A549 (cell line): ENCODE data around the gene SH3RF3. TPM values are rescaled to one million over a fixed set of nuclear protein-coding genes. Genes with fewer than 3 reads are reported as not detected.

Experiments used
- ATAC-seq, 2 experiments: fragments of 200-7000 bp in 1 of 2; fragments of >200 bp in 1 of 2; cut with Nextera tagmentation in 1 of 2; cut with Tn5 transposase in 1 of 2; 3 replicates each; pipeline versions ENCODE4 v1.8.0 to v1.9.1; 2018 to 2020; ENCODE audit warnings: mild to moderate bottlenecking in 1 of 2, moderate library complexity in 1 of 2
- CTCF ChIA-PET: fragments of 300-600 bp; sonication (Branson Sonifier 250); formaldehyde crosslinking; extraction: SDS; loops from one replicate; lab custom pipeline; 2021; ENCODE audit warnings: antibody characterized with exemption, inconsistent platforms; lab: Yijun Ruan, JAX
- POLR2A ChIA-PET: fragments of 350-600 bp; formaldehyde crosslinking; extraction: SDS; loops from one replicate; lab custom pipeline; 2021; ENCODE audit warnings: antibody characterized with exemption, inconsistent platforms; lab: Yijun Ruan, JAX
- DNase-seq, 2 experiments: peaks; one replicate each; pipeline versions ENCODE4 v3.0.0 to v3.0.0-alpha.2; 2011 to 2016; ENCODE audit warnings: low read depth in 1 of 2, low spot score in 1 of 2
- FAIRE-seq: peaks from 2 replicates; lab custom pipeline; 2011; peaks lifted over from hg19 to GRCh38; lab: Jason Lieb, UNC
- H3K27ac ChIP-seq, 2 experiments: fragments of >200 bp; sonication (Bioruptor Twin); formaldehyde crosslinking; 3 replicates each; pipeline ENCODE4 v1.5.1; 2016 to 2017
- H3K4me1 ChIP-seq: fragments of >200 bp; sonication (Bioruptor Twin); formaldehyde crosslinking; 3 replicates; pipeline ENCODE4 v1.6.1; 2016
- H3K4me2 ChIP-seq: fragments of >200 bp; sonication (Bioruptor Twin); formaldehyde crosslinking; 3 replicates; pipeline ENCODE4 v1.6.1; 2016
- H3K4me3 ChIP-seq: fragments of >200 bp; sonication (Bioruptor Twin); formaldehyde crosslinking; 3 replicates; pipeline ENCODE4 v1.5.1; 2016
- H3K9me3 ChIP-seq: fragments of >200 bp; sonication (Bioruptor Twin); formaldehyde crosslinking; 3 replicates; pipeline ENCODE4 v1.6.1; 2016
- CBX2 ChIP-seq: fragments of 200-600 bp; sonication (generic); IDR thresholded peaks from 2 replicates; pipeline ENCODE4 v1.6.1; 2016; ENCODE audit warnings: low read depth, mild to moderate bottlenecking, borderline replicate concordance
- CBX8 ChIP-seq: fragments of 200-600 bp; sonication (generic); IDR thresholded peaks from 2 replicates; pipeline ENCODE4 v1.6.1; 2016
- CHD4 ChIP-seq: fragments of 200-600 bp; sonication (generic); IDR thresholded peaks from 2 replicates; pipeline ENCODE4 v1.6.1; 2016; ENCODE audit warnings: antibody characterized with exemption, mild to moderate bottlenecking, borderline replicate concordance
- CTCF ChIP-seq: fragments of >200 bp; sonication (Bioruptor Twin); formaldehyde crosslinking; IDR thresholded peaks from 3 replicates; pipeline ENCODE4 v1.5.1; 2016
- EP300 ChIP-seq, 2 experiments: fragments of >200 bp; sonication (Bioruptor Twin); formaldehyde crosslinking; IDR thresholded peaks; 2 replicates in 1 of 2; 3 replicates in 1 of 2; pipeline ENCODE4 v1.6.1; 2016 to 2017
- ESRRA ChIP-seq: fragments of 150-350 bp; IDR thresholded peaks from 2 replicates; pipeline ENCODE4 v1.6.1; 2014; ENCODE audit warnings: mild to moderate bottlenecking, low read length, borderline replicate concordance
- GATA3 ChIP-seq: IDR thresholded peaks from 2 replicates; pipeline ENCODE4 v1.6.1; 2012; ENCODE audit warnings: borderline replicate concordance
- HOXB5 ChIP-seq: fragments of 250-450 bp; sonication (Bioruptor Pico); IDR thresholded peaks from 2 replicates; pipeline ENCODE4 v1.5.0; 2020; ENCODE audit warnings: mild to moderate bottlenecking, moderate library complexity
- JUNB ChIP-seq: fragments of >200 bp; sonication (Bioruptor Twin); formaldehyde crosslinking; IDR thresholded peaks from 2 replicates; pipeline ENCODE4 v1.6.1; 2016
- NFE2L2 ChIP-seq: fragments of 150-350 bp; conservative IDR thresholded peaks from 2 replicates; pipeline ENCODE4 v1.6.1; 2014; ENCODE audit warnings: low read length
- NR3C1 ChIP-seq: fragments of >200 bp; sonication (Bioruptor Twin); formaldehyde crosslinking; IDR thresholded peaks from 3 replicates; pipeline ENCODE4 v1.6.1; 2017
- POLR2AphosphoS2 ChIP-seq: conservative IDR thresholded peaks from 2 replicates; pipeline ENCODE4 v1.6.1; 2012; ENCODE audit warnings: low read length, improper control_type of control experiment, inconsistent platforms
- RAD21 ChIP-seq, 2 experiments: fragments of >200 bp in 1 of 2; sonication (Bioruptor Twin) in 1 of 2; formaldehyde crosslinking in 1 of 2; IDR thresholded peaks in 1 of 2; conservative IDR thresholded peaks in 1 of 2; 2 replicates in 1 of 2; 3 replicates in 1 of 2; pipeline ENCODE4 v1.6.1; 2012 to 2018; ENCODE audit warnings: inconsistent platforms in 1 of 2
- RARB ChIP-seq: fragments of 250-450 bp; sonication (Bioruptor Pico); IDR thresholded peaks from 2 replicates; pipeline ENCODE4 v1.8.0; 2021; ENCODE audit warnings: mild to moderate bottlenecking, moderate library complexity
- RCOR1 ChIP-seq: fragments of 150-350 bp; IDR thresholded peaks from 2 replicates; pipeline ENCODE4 v1.6.1; 2014; ENCODE audit warnings: antibody characterized with exemption, low read length, low read depth
- RFX5 ChIP-seq: fragments of 450-650 bp; IDR thresholded peaks from 2 replicates; pipeline ENCODE4 v1.7.1; 2014; ENCODE audit warnings: antibody characterized with exemption, mild to moderate bottlenecking, moderate library complexity
- SREBF2 ChIP-seq: fragments of 450-650 bp; IDR thresholded peaks from 2 replicates; pipeline ENCODE4 v1.6.1; 2014; ENCODE audit warnings: mild to moderate bottlenecking, moderate library complexity
- TP53 ChIP-seq: fragments of 250-450 bp; sonication (Bioruptor Pico); IDR thresholded peaks from 2 replicates; pipeline ENCODE4 v1.5.0; 2021; ENCODE audit warnings: mild to moderate bottlenecking, moderate library complexity
- ZSCAN20 ChIP-seq: fragments of 250-450 bp; sonication (Bioruptor Pico); IDR thresholded peaks from 2 replicates; pipeline ENCODE4 v1.8.0; 2022; ENCODE audit warnings: mild to moderate bottlenecking, moderate library complexity
- WGBS: methylation state at CpG from one replicate; pipeline ENCODE4 v1.1.6; 2017; ENCODE audit errors: missing lambda C conversion rate; 5-methylcytosine and 5-hydroxymethylcytosine counted together
- polyA plus RNA-seq, 4 experiments: library from polyadenylated mRNA; depleted of rRNA in 3 of 4; stranded (reverse); fragments of >200 nt; fragmentation: RNase III in 1 of 4; extraction: RNeasy Plus Mini Kit Qiagen cat#74134 plus additional on column Dnase treatment in 1 of 4; gene quantifications; 2 replicates in 3 of 4; 3 replicates in 1 of 4; pipeline ENCODE4 v1.2.3, GENCODE V29; 2011 to 2017
- TF ChIP-seq, protein P1 (sequence below): fragments of >200 bp; sonication (Bioruptor Twin); formaldehyde crosslinking; IDR thresholded peaks from 3 replicates; pipeline ENCODE4 v1.6.1; 2016
- TF ChIP-seq, protein P2 (sequence below): fragments of 450-650 bp; IDR thresholded peaks from 2 replicates; pipeline ENCODE4 v1.6.1; 2014; ENCODE audit warnings: antibody characterized with exemption
- TF ChIP-seq, protein P3 (sequence below): IDR thresholded peaks from 2 replicates; pipeline ENCODE4 v1.6.1; 2012

The SH3RF3 gene
- polyA plus RNA-seq, 2 of the 4 experiments (the other 2 are of a cell fraction), result 0.04 to 0.21 TPM

DNA sequence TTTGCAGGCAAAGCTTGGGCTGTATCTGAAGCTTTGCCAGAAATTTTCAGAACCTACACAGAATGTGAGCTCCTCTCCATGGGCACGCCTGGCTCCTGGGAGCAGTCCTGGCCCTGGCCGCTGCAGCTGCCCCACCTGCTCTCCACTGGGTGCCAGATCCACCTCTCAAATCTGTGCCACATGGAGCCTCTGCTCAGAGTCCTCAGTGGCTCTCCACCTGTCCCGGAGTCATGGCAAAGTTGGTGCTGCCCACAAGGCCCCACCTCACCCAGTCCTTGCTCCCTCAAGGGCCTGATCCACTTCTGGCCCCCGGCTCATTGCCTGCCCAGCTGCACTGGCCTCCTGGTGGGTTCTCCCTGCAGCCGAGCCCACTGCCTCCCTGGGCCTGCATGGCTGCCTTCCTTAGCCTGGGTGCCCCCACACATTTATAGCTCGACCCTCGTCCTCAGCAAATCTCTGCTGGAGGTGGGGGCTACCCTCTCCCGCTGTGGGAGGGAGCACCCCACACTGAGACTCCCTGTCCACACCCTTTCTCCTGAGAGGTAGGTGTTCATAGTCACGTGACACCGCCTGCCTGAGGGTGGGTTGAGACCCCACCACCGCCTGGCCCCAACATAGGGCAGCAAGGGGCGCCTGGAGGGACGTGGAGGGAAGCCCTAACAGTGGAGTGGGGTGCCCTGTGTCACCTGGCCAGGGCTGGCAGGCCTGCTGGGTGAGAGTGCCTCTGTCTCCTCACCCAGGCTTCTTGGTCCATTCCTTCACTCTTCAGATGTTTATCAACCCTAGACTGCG lies 224.1 kb downstream of the SH3RF3 start:
- Histone ChIP-seq H3K4me1 (no peaks in the 10 kb centered on the region), H3K4me2 (no peak overlapping the region), H3K9me3 (no peaks in the 10 kb centered on the region; the same call in 1 of the 3 replicates), H3K27ac (no peak overlapping the region), H3K4me3 (no peak overlapping the region)
- CTCF ChIA-PET, result no interaction called here
- POLR2A ChIA-PET, result no interaction called here
- 37% methylated on average over 11 of the region's 14 CpGs for WGBS
- FAIRE-seq (no peak), ATAC-seq (no peak), DNase-seq (no peak)
- TF ChIP-seq, protein P1, sequence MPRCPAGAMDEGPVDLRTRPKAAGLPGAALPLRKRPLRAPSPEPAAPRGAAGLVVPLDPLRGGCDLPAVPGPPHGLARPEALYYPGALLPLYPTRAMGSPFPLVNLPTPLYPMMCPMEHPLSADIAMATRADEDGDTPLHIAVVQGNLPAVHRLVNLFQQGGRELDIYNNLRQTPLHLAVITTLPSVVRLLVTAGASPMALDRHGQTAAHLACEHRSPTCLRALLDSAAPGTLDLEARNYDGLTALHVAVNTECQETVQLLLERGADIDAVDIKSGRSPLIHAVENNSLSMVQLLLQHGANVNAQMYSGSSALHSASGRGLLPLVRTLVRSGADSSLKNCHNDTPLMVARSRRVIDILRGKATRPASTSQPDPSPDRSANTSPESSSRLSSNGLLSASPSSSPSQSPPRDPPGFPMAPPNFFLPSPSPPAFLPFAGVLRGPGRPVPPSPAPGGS, result no peak
- no peak for TF ChIP-seq JUNB
- TF ChIP-seq, protein P2, sequence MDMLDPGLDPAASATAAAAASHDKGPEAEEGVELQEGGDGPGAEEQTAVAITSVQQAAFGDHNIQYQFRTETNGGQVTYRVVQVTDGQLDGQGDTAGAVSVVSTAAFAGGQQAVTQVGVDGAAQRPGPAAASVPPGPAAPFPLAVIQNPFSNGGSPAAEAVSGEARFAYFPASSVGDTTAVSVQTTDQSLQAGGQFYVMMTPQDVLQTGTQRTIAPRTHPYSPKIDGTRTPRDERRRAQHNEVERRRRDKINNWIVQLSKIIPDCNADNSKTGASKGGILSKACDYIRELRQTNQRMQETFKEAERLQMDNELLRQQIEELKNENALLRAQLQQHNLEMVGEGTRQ, result peak; percentile 20; the same call in 1 of the 2 replicates

DNA sequence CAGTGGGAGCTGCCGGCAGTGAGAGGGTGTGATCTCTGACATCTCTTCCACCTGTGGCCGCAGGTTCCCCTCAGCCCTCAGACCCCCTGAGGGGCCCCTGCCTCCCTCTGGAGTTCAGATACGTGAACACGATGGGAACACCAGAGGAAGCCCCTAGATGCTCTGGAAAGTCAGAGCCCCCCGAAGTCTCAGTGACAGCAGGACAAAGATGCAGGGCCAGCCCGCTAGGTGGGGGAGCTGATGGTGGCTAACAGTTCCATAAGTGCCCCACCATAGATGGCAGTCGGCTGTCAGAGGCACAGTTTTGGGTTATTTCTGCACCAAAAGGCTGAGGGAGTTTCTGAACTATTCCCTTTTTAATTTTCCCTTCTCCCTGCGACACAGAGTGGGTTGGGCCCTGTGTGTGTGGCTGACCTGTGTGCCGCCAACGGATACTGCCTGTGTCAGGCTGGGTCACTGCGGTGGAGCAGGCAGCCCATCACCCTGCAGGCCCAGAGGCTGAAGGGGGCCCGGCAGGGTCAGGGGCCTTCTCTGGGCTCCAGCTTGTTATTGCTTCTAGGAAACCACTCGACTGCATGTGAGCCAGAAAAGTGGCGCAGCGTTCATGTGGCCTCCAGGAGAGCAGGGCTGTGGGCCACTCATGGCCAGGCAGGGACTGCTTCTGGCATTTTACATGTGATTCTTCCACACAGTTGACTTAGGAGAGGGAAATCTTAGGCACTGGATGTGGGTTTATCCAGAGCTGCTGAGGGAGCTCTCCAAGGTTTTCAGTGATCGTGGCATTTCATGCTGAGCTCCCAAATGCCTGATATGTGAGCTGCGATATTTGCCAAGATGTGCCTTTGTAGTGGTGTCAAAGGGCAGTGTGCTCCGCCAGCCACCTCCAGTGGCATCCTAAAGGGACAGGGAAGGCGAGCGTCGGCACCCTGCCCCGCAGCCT lies 225.1 kb downstream of the SH3RF3 start:
- FAIRE-seq (no peak), DNase-seq (no peak), ATAC-seq (no peak)
- POLR2A ChIA-PET, result no interaction called here
- no peak for TF ChIP-seq RFX5
- TF ChIP-seq, protein P3, sequence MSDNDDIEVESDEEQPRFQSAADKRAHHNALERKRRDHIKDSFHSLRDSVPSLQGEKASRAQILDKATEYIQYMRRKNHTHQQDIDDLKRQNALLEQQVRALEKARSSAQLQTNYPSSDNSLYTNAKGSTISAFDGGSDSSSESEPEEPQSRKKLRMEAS, result no peak
- no peak for TF ChIP-seq ESRRA
- no peak for TF ChIP-seq TP53 (CRISPR knock-in tag)
- TF ChIP-seq RCOR1, result no peak
- TF ChIP-seq RARB, result no peak
- no peak for TF ChIP-seq CBX8
- TF ChIP-seq CBX2, result no peak
- TF ChIP-seq HOXB5 (CRISPR knock-in tag), result no peak
- no peak for TF ChIP-seq ZSCAN20 (CRISPR knock-in tag)
- TF ChIP-seq NR3C1, result no peak
- 55% methylated on average over 18 of the region's 22 CpGs for WGBS
- H3K4me3 ChIP-seq, result no peak overlapping the region
- H3K9me3 ChIP-seq, result peaks cover 3% of the 10 kb centered on the region; the same call in 2 of the 3 replicates
- CTCF ChIA-PET, result no interaction called here
- H3K27ac ChIP-seq, result no peak overlapping the region
- no peak overlapping the region for H3K4me2 ChIP-seq
- H3K4me1 ChIP-seq, result no peaks in the 10 kb centered on the region

DNA sequence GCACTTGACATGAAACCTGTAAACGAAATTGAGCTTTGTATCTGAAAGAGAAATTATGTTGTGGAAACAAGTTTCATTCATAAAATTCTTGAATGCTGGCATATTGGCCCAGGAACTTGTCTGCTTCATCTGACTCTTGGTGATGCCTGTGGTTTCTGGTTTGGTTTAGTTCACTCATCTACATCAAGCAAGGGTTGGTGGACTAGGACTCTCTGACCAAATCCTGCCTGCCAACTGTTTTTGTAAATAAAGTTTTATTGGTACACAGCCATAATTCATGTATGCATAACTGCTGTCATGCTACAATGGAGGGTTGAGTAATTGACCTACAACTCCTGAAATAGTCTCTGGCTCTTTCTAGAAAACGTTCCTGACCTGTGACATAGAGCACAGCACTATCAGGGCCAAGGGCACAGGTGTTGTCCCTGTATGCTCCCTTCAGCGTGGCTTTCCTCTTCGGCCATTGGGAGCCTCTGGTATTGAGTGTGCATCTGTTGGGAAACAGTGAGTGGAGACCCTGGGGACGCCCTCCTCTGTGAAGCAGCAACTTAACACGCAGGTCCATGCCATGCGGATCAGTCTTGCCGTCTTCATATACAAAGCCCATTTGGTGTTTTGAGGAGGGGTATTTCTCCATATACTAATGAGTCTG lies 226.3 kb downstream of the SH3RF3 start:
- no peak for TF ChIP-seq CHD4
- TF ChIP-seq CTCF, result no peak
- no peak for TF ChIP-seq RAD21 (conservative IDR thresholded peaks at IDR 0.05 in 1 of 2, IDR thresholded peaks at IDR 0.05 in 1 of 2)
- no peak for TF ChIP-seq GATA3
- no peak for TF ChIP-seq SREBF2
- TF ChIP-seq CBX2, result no peak
- no peak for TF ChIP-seq POLR2AphosphoS2
- TF ChIP-seq CBX8, result no peak
- TF ChIP-seq NFE2L2, result no peak
- no peak for TF ChIP-seq EP300 (IDR thresholded peaks at IDR 0.05)
- Histone ChIP-seq H3K9me3 (peaks cover 3% of the 10 kb centered on the region; the same call in 2 of the 3 replicates), H3K4me2 (no peak overlapping the region), H3K4me1 (no peaks in the 10 kb centered on the region), H3K27ac (no peak overlapping the region), H3K4me3 (no peak overlapping the region)
- CTCF ChIA-PET, result no interaction called here
- DNase-seq (no peak), ATAC-seq (no peak), FAIRE-seq (no peak)
- WGBS, result 40% methylated on average over 8 of the region's 8 CpGs
- POLR2A ChIA-PET, result no interaction called here
